OCI-LY7 (cell line): ENCODE data around the gene CDHR2. TPM values are rescaled to one million over a fixed set of nuclear protein-coding genes. Genes with fewer than 3 reads are reported as not detected.

Experiments used
- BruUV-seq: library from RNA; stranded (reverse); fragments of 400-500 nt; replicated peaks from 2 replicates; lab custom pipeline; 2021; lab: Mats Ljungman, UMichigan
- CTCF ChIA-PET: fragments of 300-600 bp; sonication (Branson Sonifier 250); formaldehyde crosslinking; loops from one replicate; lab custom pipeline; 2022; ENCODE audit warnings: antibody characterized with exemption; ENCODE audit not compliant: unreplicated experiment; lab: Charles Lee
- POLR2A ChIA-PET: fragments of 300-600 bp; sonication (Branson Sonifier 250); formaldehyde crosslinking; loops from one replicate; lab custom pipeline; 2022; ENCODE audit warnings: antibody characterized with exemption; lab: Charles Lee
- DNase-seq: peaks from one replicate; pipeline ENCODE4 v3.0.0-alpha.2; 2015; ENCODE audit warnings: low spot score
- H2AFZ ChIP-seq: fragments of 200-600 bp; sonication (generic), shearing (Covaris generic); 2 replicates; pipeline ENCODE4 v1.6.1; 2014; ENCODE audit warnings: mild to moderate bottlenecking, antibody characterized with exemption, low read length, moderate library complexity
- H3K27ac ChIP-seq: fragments of 200-600 bp; sonication (generic); 2 replicates; pipeline ENCODE4 v1.5.1; 2014; ENCODE audit warnings: mixed run types, low read depth, mild to moderate bottlenecking, moderate library complexity, low read length, inconsistent platforms; ENCODE audit not compliant: poor library complexity, severe bottlenecking
- H3K36me3 ChIP-seq: fragments of 200-600 bp; sonication (generic); 2 replicates; pipeline ENCODE4 v1.6.1; 2014; ENCODE audit warnings: mild to moderate bottlenecking, antibody characterized with exemption, low read length, moderate library complexity, mixed read lengths; ENCODE audit not compliant: insufficient read depth
- H3K4me1 ChIP-seq: fragments of 200-600 bp; sonication (generic); 2 replicates; pipeline ENCODE4 v1.5.1; 2014; ENCODE audit warnings: mild to moderate bottlenecking, low read length; ENCODE audit not compliant: insufficient read depth, poor library complexity, severe bottlenecking
- H3K4me2 ChIP-seq: fragments of 200-600 bp; sonication (generic); 2 replicates; pipeline ENCODE4 v1.6.1; 2014; ENCODE audit warnings: mild to moderate bottlenecking, low read length
- H3K4me3 ChIP-seq: fragments of 200-600 bp; sonication (generic); 2 replicates; pipeline ENCODE4 v1.5.1; 2014; ENCODE audit warnings: mild to moderate bottlenecking, low read depth, low read length; ENCODE audit not compliant: poor library complexity, severe bottlenecking
- H3K79me2 ChIP-seq: fragments of 200-600 bp; sonication (generic); 2 replicates; pipeline ENCODE4 v1.6.1; 2016; ENCODE audit warnings: low read depth, mild to moderate bottlenecking, low read length, moderate library complexity, mixed read lengths; ENCODE audit not compliant: insufficient read depth
- H3K9me2 ChIP-seq: fragments of 200-600 bp; sonication (generic); 2 replicates; pipeline ENCODE4 v1.6.1; 2016; ENCODE audit warnings: mild to moderate bottlenecking, low read length, mixed read lengths; ENCODE audit not compliant: insufficient read depth
- H3K9me3 ChIP-seq: fragments of 200-600 bp; sonication (generic); 2 replicates; pipeline ENCODE4 v1.6.1; 2014; ENCODE audit warnings: mild to moderate bottlenecking, mixed run types, low read length, mixed read lengths
- H4K20me1 ChIP-seq: fragments of 200-600 bp; sonication (generic); 2 replicates; pipeline ENCODE4 v1.6.1; 2014; ENCODE audit warnings: mild to moderate bottlenecking, antibody characterized with exemption, low read length, moderate library complexity, mixed read lengths; ENCODE audit not compliant: insufficient read depth
- EZH2phosphoT487 ChIP-seq: fragments of 200-600 bp; sonication (generic); IDR thresholded peaks from 2 replicates; pipeline ENCODE4 v1.6.1; 2018; ENCODE audit warnings: low read depth, borderline replicate concordance, mild to moderate bottlenecking, mixed run types, antibody characterized with exemption, low read length, moderate library complexity, mixed read lengths
- intact Hi-C: fragments of 100-400 bp; cut with micrococcal nuclease; formaldehyde crosslinking; loops from one replicate; pipeline ENCODE4 v1.10.0; 2022; ENCODE audit not compliant: unreplicated experiment
- total RNA-seq, 2 experiments: library from RNA; depleted of rRNA in 1 of 2; stranded (reverse); fragments of >200 nt in 1 of 2; shearing (Covaris generic) in 1 of 2; gene quantifications; 2 replicates each; pipeline ENCODE4 v1.2.3, GENCODE V29; 2014 to 2022
- TF ChIP-seq, protein P1 (sequence below): fragments of 200-600 bp; sonication (generic); conservative IDR thresholded peaks from 2 replicates; pipeline ENCODE4 v1.5.1; 2014; ENCODE audit warnings: mild to moderate bottlenecking, antibody characterized with exemption, low read length, moderate library complexity, mixed read lengths

The CDHR2 gene
- total RNA-seq, 2 experiments from 2014 or later: 0.25 to 3.8 TPM

DNA sequence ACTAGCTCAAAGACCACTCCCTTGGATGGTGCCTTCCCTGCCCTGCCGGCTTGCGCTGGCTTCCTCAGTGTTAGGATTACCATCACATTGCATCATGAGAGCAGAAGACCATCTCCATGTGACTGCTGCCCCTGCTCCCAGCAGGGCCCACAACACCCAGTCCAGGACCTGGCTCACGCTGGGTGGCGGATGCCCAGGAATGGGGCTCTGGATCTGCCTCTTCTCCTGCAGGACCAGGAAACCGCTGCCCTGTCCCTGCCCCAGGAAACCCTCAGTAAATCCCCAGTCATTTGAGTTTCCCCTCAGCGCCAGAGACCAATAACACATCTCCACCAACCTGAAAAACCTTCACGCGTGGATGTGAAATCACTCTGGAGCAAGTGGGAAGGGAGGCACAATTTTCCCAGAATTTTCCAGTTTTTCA lies 8.7 kb upstream of the CDHR2 start:
- peaks cover 28% of the 10 kb centered on the region for H3K79me2 ChIP-seq
- H4K20me1 ChIP-seq: no peaks in the 10 kb centered on the region
- CTCF ChIA-PET: no interaction called here
- no peak for DNase-seq
- H3K27ac ChIP-seq: no peak overlapping the region
- TF ChIP-seq, protein P1, sequence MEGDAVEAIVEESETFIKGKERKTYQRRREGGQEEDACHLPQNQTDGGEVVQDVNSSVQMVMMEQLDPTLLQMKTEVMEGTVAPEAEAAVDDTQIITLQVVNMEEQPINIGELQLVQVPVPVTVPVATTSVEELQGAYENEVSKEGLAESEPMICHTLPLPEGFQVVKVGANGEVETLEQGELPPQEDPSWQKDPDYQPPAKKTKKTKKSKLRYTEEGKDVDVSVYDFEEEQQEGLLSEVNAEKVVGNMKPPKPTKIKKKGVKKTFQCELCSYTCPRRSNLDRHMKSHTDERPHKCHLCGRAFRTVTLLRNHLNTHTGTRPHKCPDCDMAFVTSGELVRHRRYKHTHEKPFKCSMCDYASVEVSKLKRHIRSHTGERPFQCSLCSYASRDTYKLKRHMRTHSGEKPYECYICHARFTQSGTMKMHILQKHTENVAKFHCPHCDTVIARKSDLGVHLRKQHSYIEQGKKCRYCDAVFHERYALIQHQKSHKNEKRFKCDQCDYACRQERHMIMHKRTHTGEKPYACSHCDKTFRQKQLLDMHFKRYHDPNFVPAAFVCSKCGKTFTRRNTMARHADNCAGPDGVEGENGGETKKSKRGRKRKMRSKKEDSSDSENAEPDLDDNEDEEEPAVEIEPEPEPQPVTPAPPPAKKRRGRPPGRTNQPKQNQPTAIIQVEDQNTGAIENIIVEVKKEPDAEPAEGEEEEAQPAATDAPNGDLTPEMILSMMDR: no peak
- no peak for TF ChIP-seq EZH2phosphoT487
- peaks cover 17% of the 10 kb centered on the region; the same call in 1 of the 2 replicates for H3K36me3 ChIP-seq
- peak overlapping the region; percentile 96; the same call in 1 of the 2 replicates for H3K4me2 ChIP-seq
- intact Hi-C loops: no loop called here
- peaks cover 57% of the 10 kb centered on the region for H3K4me1 ChIP-seq
- H3K9me2 ChIP-seq: no peaks in the 10 kb centered on the region
- no peak overlapping the region for H3K4me3 ChIP-seq
- no TSS peak for BruUV-seq
- no peaks in the 10 kb centered on the region for H3K9me3 ChIP-seq
- POLR2A ChIA-PET: interaction anchor here (0.7 to 1.8 kb wide), 2 partner anchors 9 to 62 kb away, joined by 3 to 10 read pairs; no protein-coding TSS in a partner anchor
- H2AFZ ChIP-seq: no peak overlapping the region

DNA sequence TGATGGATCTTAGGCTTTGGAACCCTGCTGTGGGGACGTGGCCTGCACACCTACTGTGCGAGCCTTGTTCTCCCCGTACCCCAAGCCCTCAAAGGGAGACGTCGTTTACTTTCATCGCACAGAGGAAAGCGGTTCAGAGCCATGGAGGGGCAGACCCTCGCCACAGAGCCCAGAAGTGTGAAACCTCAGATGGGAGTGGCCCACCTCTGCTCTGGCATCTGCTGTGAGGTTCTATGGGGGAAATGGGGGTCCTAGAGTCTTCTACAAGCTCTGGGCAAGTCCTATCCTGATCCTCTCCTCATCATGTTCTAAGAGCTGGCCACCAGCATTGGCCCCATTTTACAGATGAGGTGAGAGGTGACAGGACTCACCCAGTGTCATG lies 8.2 kb upstream of the CDHR2 start:
- H3K9me3 ChIP-seq: no peaks in the 10 kb centered on the region
- H4K20me1 ChIP-seq: no peaks in the 10 kb centered on the region
- DNase-seq: no peak
- peak overlapping the region; percentile 9; the same call in 1 of the 2 replicates for H2AFZ ChIP-seq
- peak overlapping the region; percentile 96 for H3K4me2 ChIP-seq
- peaks cover 28% of the 10 kb centered on the region for H3K79me2 ChIP-seq
- TF ChIP-seq, protein P1: no peak
- no peak for TF ChIP-seq EZH2phosphoT487
- peaks cover 60% of the 10 kb centered on the region for H3K4me1 ChIP-seq
- CTCF ChIA-PET: no interaction called here
- H3K36me3 ChIP-seq: peaks cover 17% of the 10 kb centered on the region; the same call in 1 of the 2 replicates
- no TSS peak for BruUV-seq
- peak overlapping the region; percentile 89 for H3K27ac ChIP-seq
- POLR2A ChIA-PET: interaction anchor here (1.8 kb wide), 1 partner anchor 10 kb away, joined by 10 read pairs; no protein-coding TSS in a partner anchor
- intact Hi-C loops: no loop called here
- no peaks in the 10 kb centered on the region for H3K9me2 ChIP-seq
- H3K4me3 ChIP-seq: peak overlapping the region; percentile 75
